ENCODE results near the gene B3GALT4. TPM values are rescaled to one million over a fixed set of nuclear protein-coding genes. Genes with fewer than 3 reads are reported as not detected.
"Not testable (repeated sequence)": the region's sequence is repeated elsewhere in the genome, so short reads cannot be mapped to it uniquely, and the experiment has no call there.

The B3GALT4 gene
- 1 to 10 TPM; 3.3 to 4.8 (median 3.8) TPM for polyA plus RNA-seq (ENCODE audit: insufficient read depth in 1 of 5, insufficient read length in 5 of 5, low replicate concordance in 1 of 5)
- long read RNA-seq, donor 1, transcript B3GALT4-204 (1 exons, 1,694 nt), result major isoform, 7 of 44 reads
- long read RNA-seq, donor 1, partial matches to known transcripts, result 26 of 44 reads
- long read RNA-seq, donor 1, other reads (novel, unspliced or antisense), result 11 of 44 reads
- long read RNA-seq, donor 2, transcript B3GALT4-204 (1 exons, 1,694 nt), result major isoform, 6 of 19 reads
- long read RNA-seq, donor 2, partial matches to known transcripts, result 8 of 19 reads
- long read RNA-seq, donor 2, other reads (novel, unspliced or antisense), result 5 of 19 reads
- long read RNA-seq, donor 3, transcript B3GALT4-204 (1 exons, 1,694 nt), result major isoform, 5 of 5 reads
- long read RNA-seq, donor 3, partial matches to known transcripts, result 0 of 5 reads
- long read RNA-seq, donor 3, other reads (novel, unspliced or antisense), result 0 of 5 reads
- long read RNA-seq, donor 4, transcript B3GALT4-204 (1 exons, 1,694 nt), result major isoform, 5 of 16 reads
- long read RNA-seq, donor 4, partial matches to known transcripts, result 11 of 16 reads
- long read RNA-seq, donor 4, other reads (novel, unspliced or antisense), result 0 of 16 reads
- long read RNA-seq, donor 5, partial matches to known transcripts, result 0 of 2 reads
- long read RNA-seq, donor 5, other reads (novel, unspliced or antisense), result 0 of 2 reads
- long read RNA-seq, donor 6, partial matches to known transcripts, result 39 of 59 reads
- long read RNA-seq, donor 6, other reads (novel, unspliced or antisense), result 18 of 59 reads
- long read RNA-seq, donor 7, partial matches to known transcripts, result 0 of 1 reads
- long read RNA-seq, donor 7, other reads (novel, unspliced or antisense), result 0 of 1 reads
- long read RNA-seq, donor 8, result 0 reads

- peak; percentile 44 to 67 for DNase-seq
Observed at GRCh38 chr6:33276864-33277662, at the start of gene B3GALT4. Gene B3GALT4, plus strand, starts transcription at chr6:33277123. Its CDS starts 297 bp downstream, at chr6:33277420.

GRCh38 chr6:33235221-33235634, 41.7 kb upstream of the B3GALT4 start:
- peak in 1 of 2 donors; percentile 19 for DNase-seq

GRCh38 chr6:33236328-33236727, 40.6 kb upstream of the B3GALT4 start:
- DNase-seq, result no peak

- DNase-seq, result no peak
Observed at GRCh38 chr6:33236852-33237251, 40.1 kb upstream of the B3GALT4 start.

- DNase-seq, result no peak
Observed at GRCh38 chr6:33237741-33238140, 39.2 kb upstream of the B3GALT4 start.

- no peak for DNase-seq
Observed at GRCh38 chr6:33241968-33242367, 35.0 kb upstream of the B3GALT4 start.

- DNase-seq, result no peak
Observed at GRCh38 chr6:33243476-33243875, 33.4 kb upstream of the B3GALT4 start.

- peak; percentile 80 to 86 for DNase-seq
Observed at GRCh38 chr6:33247977-33248642, 28.8 kb upstream of the B3GALT4 start.

GRCh38 chr6:33248643-33248931, 28.3 kb upstream of the B3GALT4 start:
- no peak for DNase-seq

- DNase-seq, result peak; percentile 94 to 96
Observed at GRCh38 chr6:33248932-33249731, 27.8 kb upstream of the B3GALT4 start.

GRCh38 chr6:33249732-33250630, 26.9 kb upstream of the B3GALT4 start:
- DNase-seq, result peak in 1 of 2 donors; percentile 3

GRCh38 chr6:33250731-33251130, 26.2 kb upstream of the B3GALT4 start:
- no peak for DNase-seq

- DNase-seq, result no peak
Observed at GRCh38 chr6:33251395-33252012, 25.4 kb upstream of the B3GALT4 start.

GRCh38 chr6:33252759-33253158, 24.2 kb upstream of the B3GALT4 start:
- DNase-seq, result no peak

- no peak for DNase-seq
Observed at GRCh38 chr6:33254591-33254990, 22.3 kb upstream of the B3GALT4 start.

GRCh38 chr6:33259032-33259431, 17.9 kb upstream of the B3GALT4 start:
- no peak for DNase-seq

GRCh38 chr6:33262490-33262889, 14.4 kb upstream of the B3GALT4 start:
- DNase-seq, result not testable (repeated sequence)

GRCh38 chr6:33264015-33264414, 12.9 kb upstream of the B3GALT4 start:
- DNase-seq, result no peak

- no peak for DNase-seq
Observed at GRCh38 chr6:33271117-33271467, 5.8 kb upstream of the B3GALT4 start.
